HPDE6-E6E7 (cell line): Measurements from ENCODE around the gene MARCHF6.
"Not testable (repeated sequence)": the region's sequence is repeated elsewhere in the genome, so short reads cannot be mapped to it uniquely, and the experiment has no call there.

Experiments used
- DNase-seq: peaks from one replicate; pipeline ENCODE4 v3.0.0; 2011; ENCODE audit warnings: missing footprints; ENCODE audit errors: extremely low spot score

The MARCHF6 gene

GRCh38 chr5:10376544-10376943 is 23.0 kb downstream of the MARCHF6 start:
- no peak for DNase-seq

GRCh38 chr5:10377081-10377480 is 23.6 kb downstream of the MARCHF6 start:
- DNase-seq: no peak

GRCh38 chr5:10381803-10382202 is 28.3 kb downstream of the MARCHF6 start:
- DNase-seq: no peak

GRCh38 chr5:10384483-10384882 is 31.0 kb downstream of the MARCHF6 start:
- DNase-seq: no peak

- DNase-seq: no peak
These were observed 34.2 kb downstream of the MARCHF6 start for GRCh38 chr5:10387690-10388089.

- no peak for DNase-seq
These were observed 37.6 kb downstream of the MARCHF6 start for GRCh38 chr5:10391130-10391529.

- DNase-seq: not testable (repeated sequence)
These were observed 39.3 kb downstream of the MARCHF6 start for GRCh38 chr5:10392567-10393328.

- no peak for DNase-seq
These were observed 40.0 kb downstream of the MARCHF6 start for GRCh38 chr5:10393491-10393890.

- DNase-seq: no peak
These were observed 43.1 kb downstream of the MARCHF6 start for GRCh38 chr5:10396552-10396951.

GRCh38 chr5:10399839-10400238 is 46.3 kb downstream of the MARCHF6 start:
- DNase-seq: no peak

- no peak for DNase-seq
These were observed 46.9 kb downstream of the MARCHF6 start for GRCh38 chr5:10400411-10400810.

- DNase-seq: no peak
These were observed 47.3 kb downstream of the MARCHF6 start for GRCh38 chr5:10400831-10401230.

- no peak for DNase-seq
These were observed 48.0 kb downstream of the MARCHF6 start for GRCh38 chr5:10401498-10401897.
